HG02885 (cell line): ENCODE measurements around the gene WRAP53.
"Not testable (repeated sequence)": the region's sequence is repeated elsewhere in the genome, so short reads cannot be mapped to it uniquely, and the experiment has no call there.

Source experiments
- ATAC-seq: cut with Tn5 transposase; IDR thresholded peaks from one replicate; pipeline ENCODE4 v1.9.1; 2021; ENCODE audit warnings: mild to moderate bottlenecking; ENCODE audit not compliant: unreplicated experiment, poor library complexity

WRAP53 gene

DNA sequence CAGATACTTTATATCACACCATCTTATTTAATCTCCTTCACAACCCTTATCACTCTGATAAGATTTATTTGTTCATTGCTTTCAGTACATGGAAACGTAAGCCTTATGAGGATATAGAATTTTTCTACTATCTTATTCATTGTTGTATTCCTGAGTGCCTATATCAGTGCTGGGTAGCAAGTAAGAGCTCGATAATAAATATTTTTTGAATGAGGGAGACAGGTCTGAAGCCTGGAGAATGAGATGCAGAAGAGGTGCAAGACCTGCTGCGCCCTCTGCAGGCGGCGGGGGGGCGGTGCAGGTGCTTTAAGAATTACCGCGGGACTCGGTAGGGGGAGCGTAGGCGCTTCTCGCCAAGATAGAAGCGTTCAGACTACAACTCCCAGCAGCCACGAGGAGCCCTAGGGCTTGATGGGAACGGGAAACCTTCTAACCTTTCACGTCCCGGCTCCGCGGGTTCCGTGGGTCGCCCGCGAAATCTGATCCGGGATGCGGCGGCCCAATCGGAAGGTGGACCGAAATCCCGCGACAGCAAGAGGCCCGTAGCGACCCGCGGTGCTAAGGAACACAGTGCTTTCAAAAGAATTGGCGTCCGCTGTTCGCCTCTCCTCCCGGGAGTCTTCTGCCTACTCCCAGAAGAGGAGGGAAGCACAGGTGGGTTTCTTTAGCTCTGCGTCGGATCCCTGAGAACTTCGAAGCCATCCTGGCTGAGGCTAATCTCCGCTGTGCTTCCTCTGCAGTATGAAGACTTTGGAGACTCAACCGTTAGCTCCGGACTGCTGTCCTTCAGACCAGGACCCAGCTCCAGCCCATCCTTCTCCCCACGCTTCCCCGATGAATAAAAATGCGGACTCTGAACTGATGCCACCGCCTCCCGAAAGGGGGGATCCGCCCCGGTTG, at the start of gene WRAP53:
Gene WRAP53, plus strand, starts transcription at position 570 of the 900 bp plus-strand sequence. Its CDS starts 172 bp downstream, at position 742.
- peak; percentile 78 for ATAC-seq

DNA sequence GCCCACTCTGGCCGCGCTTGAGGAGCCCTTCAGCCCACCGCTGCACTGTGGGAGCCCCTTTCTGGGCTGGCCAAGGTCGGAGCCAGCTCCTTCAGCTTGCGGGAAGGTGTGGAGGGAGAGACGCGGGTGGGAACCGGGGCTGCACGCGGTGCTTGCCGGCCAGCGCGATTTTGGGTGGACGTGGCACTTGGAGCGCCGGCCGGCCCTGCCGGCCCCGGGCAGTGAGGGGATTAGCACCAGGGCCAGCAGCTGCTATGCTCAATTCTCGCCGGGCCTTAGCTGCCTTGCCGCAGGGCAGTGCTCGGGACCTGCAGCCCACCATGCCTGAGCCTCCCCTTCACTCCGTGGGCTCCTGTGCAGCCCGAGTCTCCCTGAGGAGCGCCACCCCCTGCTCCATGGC, 47.5 kb upstream of the WRAP53 start:
- no peak for ATAC-seq

DNA sequence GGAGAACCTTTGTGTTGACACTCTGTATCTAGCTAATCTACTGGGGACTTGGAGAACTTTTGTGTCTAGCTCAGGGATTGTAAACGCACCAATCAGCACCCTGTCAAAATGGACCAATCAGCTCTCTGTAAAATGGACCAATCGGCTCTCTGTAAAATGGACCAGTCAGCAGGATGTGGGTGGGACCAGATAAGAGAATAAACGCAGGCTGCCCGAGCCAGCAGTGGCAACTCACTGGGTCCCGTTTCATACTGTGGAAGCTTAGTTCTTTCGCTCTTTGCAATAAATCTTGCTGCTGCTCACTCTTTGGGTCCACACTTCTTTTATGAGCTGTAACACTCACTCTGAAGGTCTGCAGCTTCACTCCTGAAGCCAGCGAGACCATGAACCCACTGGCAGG, 46.6 kb upstream of the WRAP53 start:
- ATAC-seq = not testable (repeated sequence)

DNA sequence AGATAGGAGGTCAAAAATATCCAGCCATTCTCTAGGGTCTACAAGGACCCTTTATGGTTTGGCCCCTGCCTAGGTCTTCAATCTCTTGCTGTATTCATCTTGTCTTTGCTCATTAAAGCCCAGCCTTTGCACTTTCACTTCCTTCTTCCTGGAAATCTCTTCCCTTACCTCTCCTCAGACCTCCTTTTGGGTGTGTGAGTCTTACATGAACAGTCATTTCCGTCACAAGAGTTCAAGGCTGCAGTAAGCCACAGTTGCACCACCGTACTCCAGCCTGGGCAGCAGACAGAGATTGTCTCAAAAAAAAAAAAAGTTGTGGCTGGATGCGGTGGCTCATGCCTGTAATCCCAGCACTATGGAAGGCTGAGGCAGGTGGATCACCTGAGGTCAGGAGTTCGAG, 43.5 kb upstream of the WRAP53 start:
- no peak for ATAC-seq

DNA sequence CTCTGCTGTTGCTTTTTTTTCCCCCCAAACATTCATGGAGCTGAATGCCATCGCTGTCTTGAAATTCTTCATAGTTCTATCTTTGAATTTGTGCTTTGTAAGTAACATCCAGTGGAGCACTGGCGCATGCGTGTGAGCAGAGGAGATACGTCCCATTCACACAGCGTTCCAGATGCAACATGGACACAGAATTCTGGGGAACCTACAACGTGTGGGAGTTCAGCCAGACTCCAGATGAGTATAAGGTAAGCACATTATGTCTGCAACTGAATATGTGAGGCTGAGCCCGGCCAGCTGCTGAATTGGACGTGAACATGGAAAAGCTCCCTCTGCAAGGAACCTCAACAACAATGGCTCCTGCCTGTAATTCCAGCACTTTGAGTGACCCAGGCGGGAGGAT, 41.8 kb upstream of the WRAP53 start:
- ATAC-seq = no peak

DNA sequence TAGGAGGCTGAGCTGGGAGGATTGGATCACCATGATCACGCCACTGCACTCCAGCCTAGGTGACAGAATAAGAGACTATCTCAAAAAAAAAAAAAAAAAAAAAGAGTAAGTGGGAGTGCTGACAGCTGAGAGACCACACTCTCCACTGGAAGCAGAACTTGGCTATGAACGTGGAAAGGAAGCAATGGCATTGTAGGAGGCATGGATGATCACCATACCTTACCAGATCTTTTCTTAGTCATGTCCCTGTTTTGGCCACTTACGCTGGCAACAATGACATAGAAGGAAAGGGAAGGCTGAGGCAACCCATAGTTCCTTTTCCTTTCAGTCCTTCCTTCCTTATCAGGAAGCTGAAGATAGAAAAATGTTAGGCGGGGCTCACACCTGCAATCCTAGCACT, 41.3 kb upstream of the WRAP53 start:
- ATAC-seq = no peak

DNA sequence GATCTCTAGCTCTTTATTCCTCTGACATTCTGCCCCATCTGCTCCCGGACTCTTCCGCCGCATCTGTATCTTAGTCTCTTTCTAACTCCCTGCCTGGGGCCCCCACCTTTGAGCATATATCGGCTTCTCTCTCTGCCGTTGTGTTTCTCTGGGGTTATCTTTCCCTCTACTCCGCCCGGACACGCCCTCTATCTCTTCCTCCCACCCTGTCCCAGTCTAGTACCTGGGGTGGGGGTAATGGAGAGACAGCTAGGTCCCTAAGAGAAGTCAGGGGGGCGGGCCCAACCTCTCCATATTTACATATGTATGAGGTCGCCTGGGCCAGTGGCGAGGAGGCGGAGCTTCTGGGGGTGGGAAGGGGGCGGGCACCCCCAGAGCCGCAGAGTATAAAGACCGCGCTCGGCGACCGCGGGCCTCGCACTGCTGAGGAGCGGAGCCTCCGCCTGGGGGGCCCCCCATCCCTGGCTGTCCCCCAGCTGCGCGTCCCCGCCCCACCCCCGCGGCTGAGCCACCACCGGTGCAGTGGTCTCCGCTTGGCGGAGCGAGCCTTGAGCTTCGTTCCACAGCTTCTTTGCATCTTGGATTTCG, 37.7 kb upstream of the WRAP53 start, which contains the start of gene ATP1B2:
Gene ATP1B2, plus strand, starts transcription at position 418 of the 588 bp plus-strand sequence. CDS start 593 bp downstream, outside the sequence.
- no peak for ATAC-seq

DNA sequence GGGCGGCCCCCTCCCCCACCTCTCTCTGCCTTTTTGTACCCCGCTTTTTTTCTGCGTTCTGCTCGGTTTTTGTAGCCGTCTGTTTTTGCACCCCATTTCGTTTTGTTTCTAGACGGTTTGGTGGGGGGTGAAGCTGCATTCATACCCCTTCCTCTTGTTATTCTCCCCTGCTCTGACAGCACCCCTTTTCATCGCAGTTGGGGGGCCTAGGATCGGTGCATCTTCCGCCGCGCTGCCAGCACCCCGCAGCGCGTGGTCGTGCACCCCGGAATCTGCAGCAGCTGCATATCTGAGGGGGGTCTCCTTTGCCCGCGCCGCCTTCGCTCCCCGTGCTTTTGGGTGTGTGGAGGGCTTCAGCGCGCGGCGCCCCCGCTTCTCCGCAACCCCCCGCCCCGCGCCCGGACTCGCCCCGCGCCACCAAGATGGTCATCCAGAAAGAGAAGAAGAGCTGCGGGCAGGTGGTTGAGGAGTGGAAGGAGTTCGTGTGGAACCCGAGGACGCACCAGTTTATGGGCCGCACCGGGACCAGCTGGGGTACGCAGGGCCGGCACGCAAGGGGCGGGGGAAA, 37.1 kb upstream of the WRAP53 start:
- ATAC-seq = no peak

DNA sequence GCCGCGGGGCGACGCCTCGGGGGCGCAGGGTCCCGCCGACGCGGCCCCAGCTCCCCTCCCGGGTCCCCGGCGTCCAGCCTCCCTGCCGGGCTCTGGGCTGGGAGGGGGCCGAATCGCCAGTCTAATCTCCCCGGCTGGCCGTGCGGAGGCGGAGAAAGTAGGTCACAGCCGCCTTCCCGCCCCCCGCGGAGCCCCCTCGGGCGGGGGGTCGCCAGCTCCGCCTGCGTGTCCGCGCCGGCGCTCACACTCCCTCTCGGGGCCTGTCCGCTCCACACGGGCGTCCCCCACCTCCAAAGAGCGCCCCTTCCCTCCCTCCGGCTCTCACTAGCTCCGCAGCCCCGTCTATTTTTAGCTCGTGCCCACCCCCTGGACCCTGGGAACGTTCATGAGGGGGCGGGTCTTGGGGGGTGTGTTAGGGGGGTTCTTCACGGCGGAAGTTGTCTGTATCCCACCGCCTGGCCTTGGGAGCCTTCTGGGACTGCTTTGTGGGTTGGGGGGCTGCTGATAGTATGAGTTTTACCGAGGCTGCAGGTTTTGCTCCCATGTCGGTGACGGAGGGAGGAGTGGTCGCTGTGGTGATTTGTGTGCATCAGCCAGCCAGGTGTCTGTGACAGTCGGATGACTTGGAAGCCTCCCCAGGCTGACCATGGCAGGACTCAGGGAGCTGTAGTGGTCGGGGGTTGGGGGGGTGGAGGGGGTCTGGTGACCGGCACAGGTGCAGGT, 36.5 kb upstream of the WRAP53 start:
- ATAC-seq = no peak

DNA sequence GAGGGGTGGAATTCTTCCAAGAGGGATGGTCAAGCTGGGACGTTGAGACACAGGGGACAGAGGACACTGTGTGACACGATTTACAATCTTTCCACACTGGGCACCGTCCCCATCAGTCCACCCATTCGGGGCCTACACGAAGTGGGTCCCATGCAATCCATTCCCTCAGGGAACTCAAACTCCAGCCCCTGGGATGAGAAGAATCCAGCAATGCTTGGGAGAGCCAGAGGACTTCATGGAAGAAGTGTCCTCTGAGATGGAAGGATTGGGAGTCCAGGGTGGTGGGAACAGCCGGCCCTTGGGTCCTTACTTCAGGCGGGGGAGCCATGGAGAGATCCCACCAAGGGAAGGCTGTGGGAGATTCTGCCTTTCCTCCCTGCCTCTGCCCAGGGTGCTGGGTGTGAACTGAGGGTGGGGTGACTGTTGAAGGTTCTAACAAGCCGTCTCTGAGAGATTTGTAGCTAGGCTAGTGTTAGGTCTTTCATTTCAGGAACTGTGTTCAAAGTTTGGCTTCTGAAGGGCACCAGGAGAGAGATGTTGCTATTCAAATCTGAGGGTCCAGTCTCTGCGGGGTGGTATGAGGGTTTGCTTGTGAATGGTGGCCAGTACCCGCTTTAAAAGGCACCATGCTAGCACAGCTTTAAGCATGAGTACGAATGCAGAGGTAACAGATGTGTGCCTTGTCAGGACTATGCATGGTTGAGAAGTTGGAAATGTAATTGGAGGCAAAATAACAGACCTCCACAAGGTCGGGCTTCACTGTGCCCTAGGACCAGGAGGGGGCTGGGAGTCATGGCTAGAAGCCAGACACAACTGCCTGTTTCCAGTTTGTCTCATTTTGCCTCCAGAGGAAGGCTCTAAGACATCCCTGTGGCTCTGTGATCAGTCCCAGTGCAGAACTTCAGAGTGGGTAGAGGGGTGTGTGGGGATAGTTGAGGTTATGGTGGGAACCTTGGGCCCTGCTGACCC, 35.6 kb upstream of the WRAP53 start:
- ATAC-seq = no peak

DNA sequence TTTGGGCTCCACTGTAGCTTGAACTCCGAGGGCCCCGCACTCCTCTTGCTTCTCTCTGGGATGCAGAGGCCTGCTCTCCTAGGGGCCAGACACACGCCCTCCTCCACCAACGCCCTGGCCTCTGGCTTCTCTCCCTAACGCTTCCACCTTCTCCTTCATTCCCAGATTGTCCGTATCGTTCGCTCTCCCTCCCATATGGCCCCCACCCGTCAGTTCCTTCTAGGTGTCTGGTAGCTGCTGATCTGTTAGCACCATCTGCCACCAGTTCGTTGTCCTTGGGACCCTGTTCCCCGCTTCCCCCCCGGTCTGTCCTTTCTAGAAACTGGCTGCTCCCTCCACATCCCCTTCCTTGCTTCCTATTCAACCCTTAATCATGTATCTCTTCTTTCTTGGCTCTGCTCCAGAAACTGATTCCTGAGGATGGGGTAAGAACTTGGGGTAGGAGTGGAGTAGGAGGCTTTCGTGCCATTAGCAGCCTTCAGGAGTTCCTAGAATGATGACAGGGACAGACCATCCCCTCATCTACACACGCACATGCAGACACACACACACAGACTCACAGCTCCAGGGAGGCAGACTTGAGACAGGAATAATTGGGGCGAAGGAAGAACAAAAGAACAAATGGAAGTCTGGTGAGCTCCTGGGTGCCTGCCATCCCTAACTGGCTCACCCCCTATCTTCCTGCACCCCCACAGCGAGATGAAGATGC, 33.3 kb upstream of the WRAP53 start:
- no peak for ATAC-seq

DNA sequence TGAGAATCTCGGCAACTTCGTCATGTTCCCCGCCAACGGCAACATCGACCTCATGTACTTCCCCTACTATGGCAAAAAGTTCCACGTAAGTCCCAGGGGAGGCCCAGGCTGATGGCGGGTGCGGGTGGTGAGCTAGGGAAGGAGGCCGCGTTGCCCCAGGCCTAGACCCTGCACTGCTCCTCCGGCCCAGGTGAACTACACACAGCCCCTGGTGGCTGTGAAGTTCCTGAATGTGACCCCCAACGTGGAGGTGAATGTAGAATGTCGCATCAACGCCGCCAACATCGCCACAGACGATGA, 32.8 kb upstream of the WRAP53 start:
- ATAC-seq = no peak

DNA sequence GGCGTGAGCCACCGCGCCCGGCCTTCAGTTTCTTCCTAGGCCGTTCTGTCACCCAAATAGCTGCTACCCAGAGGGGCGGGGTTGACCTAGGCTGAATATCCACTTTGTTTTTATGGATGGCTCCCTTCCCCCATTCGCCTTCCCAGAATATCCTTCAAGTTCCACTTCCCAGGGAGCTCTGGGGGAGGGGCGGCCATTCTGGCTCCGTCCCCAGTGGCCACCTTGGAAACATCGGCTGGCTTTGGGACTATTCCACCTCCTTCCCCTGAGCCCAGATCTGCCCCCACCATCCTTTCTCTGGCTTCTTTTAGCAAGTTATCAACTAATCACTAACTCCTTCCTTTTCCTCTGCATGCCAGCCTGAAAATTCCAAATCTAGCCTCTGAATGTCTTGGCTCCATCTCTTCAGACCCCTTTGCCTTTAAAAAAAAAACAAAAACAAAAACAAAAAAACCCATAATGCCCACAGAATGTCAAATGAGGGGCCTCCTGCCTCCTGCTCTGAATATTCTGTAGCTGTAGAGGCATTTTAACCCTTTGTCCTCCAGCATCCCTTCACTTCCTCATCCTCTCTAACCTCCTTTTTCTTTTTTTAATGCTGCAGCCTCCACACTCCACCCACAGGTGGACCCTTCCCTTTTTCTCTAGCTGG, 31.2 kb upstream of the WRAP53 start:
- ATAC-seq = no peak

DNA sequence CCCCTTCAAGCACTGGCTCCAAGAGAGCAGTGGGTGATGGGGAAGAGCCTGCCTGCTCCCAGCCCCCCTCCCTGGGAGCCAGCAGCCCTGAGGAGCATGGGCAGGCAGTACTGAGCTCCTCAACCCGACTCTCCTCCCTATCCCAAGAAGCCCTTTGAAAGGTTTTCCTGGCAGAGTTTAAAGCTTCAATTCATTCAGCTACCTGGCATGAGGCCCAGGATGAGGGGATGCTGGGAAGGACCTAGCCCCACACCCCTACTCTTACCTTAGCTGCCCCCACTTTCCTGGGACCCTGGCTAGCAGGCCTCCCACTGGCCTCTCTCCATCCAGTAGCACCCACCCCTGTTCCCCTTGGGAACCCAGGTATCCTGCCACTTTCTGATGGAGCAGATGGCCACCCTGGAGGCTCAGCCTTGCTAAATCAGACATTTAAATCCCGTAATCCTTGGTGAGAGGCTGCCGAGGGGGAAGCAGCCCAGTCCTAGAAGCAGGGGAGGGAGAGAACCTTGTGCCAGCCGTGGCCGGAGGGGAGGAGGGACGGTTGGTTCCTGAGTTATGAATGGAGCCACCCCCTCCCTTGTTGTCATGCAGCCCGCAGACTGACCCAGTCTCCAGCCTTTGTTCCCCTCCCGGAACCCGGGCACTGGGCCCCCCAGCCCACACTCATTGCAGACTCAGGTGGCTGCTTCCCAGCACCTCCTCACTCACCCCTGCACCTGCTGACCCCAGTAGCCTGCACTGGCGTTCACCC, 20.4 kb upstream of the WRAP53 start:
- no peak for ATAC-seq

DNA sequence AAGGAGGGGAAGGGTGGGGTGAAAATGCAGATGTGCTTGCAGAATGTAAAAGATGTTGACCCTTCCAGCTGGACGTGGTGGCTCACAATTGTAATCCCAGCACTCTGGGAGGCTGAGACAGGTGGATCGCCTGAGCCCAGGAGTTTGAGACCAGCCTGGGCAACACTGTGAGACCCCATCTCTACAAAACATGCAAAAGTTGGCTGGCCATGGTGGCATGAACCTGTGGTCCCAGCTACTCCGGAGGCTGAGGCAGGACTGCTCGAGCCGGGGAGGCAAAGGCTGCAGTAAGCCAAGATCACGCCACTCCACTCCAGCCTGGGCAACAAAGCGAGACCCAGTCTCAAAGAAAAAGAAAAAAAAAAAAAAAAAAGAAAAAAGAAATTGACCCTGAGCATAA, 19.8 kb upstream of the WRAP53 start:
- ATAC-seq = no peak

DNA sequence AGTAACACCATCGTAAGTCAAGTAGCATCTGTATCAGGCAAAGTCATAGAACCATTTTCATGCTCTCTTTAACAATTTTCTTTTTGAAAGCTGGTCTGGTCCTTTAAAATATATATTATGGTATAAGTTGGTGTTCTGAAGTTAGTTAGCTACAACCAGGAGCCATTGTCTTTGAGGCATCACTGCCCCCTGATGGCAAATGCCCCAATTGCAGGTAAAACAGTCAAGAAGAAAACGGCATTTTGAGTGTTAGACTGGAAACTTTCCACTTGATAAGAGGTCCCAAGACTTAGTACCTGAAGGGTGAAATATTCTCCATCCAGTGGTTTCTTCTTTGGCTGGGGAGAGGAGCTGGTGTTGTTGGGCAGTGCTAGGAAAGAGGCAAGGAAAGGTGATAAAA, 15.0 kb upstream of the WRAP53 start:
- ATAC-seq = no peak

DNA sequence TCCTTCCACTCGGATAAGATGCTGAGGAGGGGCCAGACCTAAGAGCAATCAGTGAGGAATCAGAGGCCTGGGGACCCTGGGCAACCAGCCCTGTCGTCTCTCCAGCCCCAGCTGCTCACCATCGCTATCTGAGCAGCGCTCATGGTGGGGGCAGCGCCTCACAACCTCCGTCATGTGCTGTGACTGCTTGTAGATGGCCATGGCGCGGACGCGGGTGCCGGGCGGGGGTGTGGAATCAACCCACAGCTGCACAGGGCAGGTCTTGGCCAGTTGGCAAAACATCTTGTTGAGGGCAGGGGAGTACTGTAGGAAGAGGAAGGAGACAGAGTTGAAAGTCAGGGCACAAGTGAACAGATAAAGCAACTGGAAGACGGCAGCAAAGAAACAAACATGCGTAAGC, 13.3 kb upstream of the WRAP53 start:
- no peak for ATAC-seq

DNA sequence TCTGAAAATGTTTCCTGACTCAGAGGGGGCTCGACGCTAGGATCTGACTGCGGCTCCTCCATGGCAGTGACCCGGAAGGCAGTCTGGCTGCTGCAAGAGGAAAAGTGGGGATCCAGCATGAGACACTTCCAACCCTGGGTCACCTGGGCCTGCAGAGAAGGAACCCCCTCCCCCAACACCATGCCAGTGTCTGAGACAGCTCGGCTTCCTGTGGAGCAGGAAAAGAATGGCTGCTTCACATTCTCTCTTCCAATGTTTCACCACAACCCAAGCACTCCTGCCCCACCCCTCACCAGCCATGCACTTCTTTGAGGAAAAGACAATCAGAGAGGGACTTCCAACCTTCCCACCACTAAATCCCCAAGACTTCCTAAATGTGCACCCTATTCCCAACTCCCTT, 11.7 kb upstream of the WRAP53 start:
- no peak for ATAC-seq
